ENCODE results near the gene AFF2. TPM values are rescaled to one million over a fixed set of nuclear protein-coding genes. Genes with fewer than 3 reads are reported as not detected.

The AFF2 gene
- total and polyA plus RNA-seq, 2 donors (not counting 3 experiments of a cell fraction or from before 2014, with no cell fraction given): 0.03 to 0.07 TPM

- ChIA-PET CTCF (no interaction called here), POLR2A (no interaction called here)
- Histone ChIP-seq H3K27ac (ENCODE audit: insufficient read depth, low read depth, low read length) (no peak overlapping the region), H2AFZ (ENCODE audit: low read depth, low read length) (no peak overlapping the region), H3K4me1 (ENCODE audit: control insufficient read depth, extremely low read depth, insufficient read depth, low read length) (no peaks in the 10 kb centered on the region), H3K79me2 (ENCODE audit: control insufficient read depth, insufficient read depth, low read length) (no peaks in the 10 kb centered on the region), H3K36me3 (ENCODE audit: control insufficient read depth in 2 of 2, extremely low read depth in 1 of 2, insufficient read depth in 2 of 2, low read length in 2 of 2) (no peaks in the 10 kb centered on the region), H3K27me3 (ENCODE audit: control insufficient read depth in 2 of 2, insufficient read depth in 2 of 2, low read length in 2 of 2) (no peaks in the 10 kb centered on the region), H3K9ac (replicated peaks; ENCODE audit: extremely low read depth, insufficient read depth, low read length) (no peak overlapping the region), H3K4me2 (ENCODE audit: insufficient read depth, low read length) (no peak overlapping the region), H4K20me1 (replicated peaks; ENCODE audit: control insufficient read depth, extremely low read depth, insufficient read depth, low read length) (no peaks in the 10 kb centered on the region), H3K4me3 (replicated peaks in 1 of 3; ENCODE audit: insufficient read depth in 1 of 3, low read depth in 1 of 3, low read length in 3 of 3) (no peak overlapping the region), H3K9me1 (replicated peaks; ENCODE audit: control insufficient read depth, extremely low read depth, insufficient read depth, low read length) (no peaks in the 10 kb centered on the region), H3K9me3 (replicated peaks; ENCODE audit: control insufficient read depth, insufficient read depth, low read length) (no peaks in the 10 kb centered on the region)
- DNase-seq (ENCODE audit: low read depth, low spot score) (no peak), FAIRE-seq (no peak)
- intact Hi-C loops (cut with micrococcal nuclease) (no loop called here), dilution Hi-C loops (cut with MboI; ENCODE audit: extremely low pct_ligation_motif_present, low sequenced_read_pairs) (no loop called here)
- no TSS peak for BruUV-seq (replicated peaks)
- TF ChIP-seq EZH2 (IDR thresholded peaks at IDR 0.05; ENCODE audit: borderline replicate concordance, low read depth, low read length, severe bottlenecking) (no peak), GATA2 (IDR thresholded peaks at IDR 0.05; ENCODE audit: insufficient read depth, insufficient read length, low read depth, low read length) (no peak), POLR2A (IDR thresholded peaks at IDR 0.05; ENCODE audit: low read depth, low read length) (no peak), FOS (IDR thresholded peaks at IDR 0.05; ENCODE audit: borderline replicate concordance, insufficient read depth, low read length) (no peak), MYC (IDR thresholded peaks at IDR 0.05; ENCODE audit: low read depth, low read length) (no peak), JUN (IDR thresholded peaks at IDR 0.05; ENCODE audit: borderline replicate concordance, insufficient read depth, insufficient read length, low read depth) (no peak), MAX (IDR thresholded peaks at IDR 0.05; ENCODE audit: insufficient read depth, insufficient read length) (no peak), POLR2AphosphoS5 (IDR thresholded peaks at IDR 0.05; ENCODE audit: insufficient read depth, low read depth, low read length) (no peak), CTCF (IDR thresholded peaks at IDR 0.05; ENCODE audit: extremely low read depth in 1 of 2, insufficient read depth in 1 of 2, low read depth in 1 of 2, low read length in 2 of 2) (no peak)
Observed at GRCh38 chrX:148940411-148940996, 440.1 kb downstream of the AFF2 start.

Measured in endothelial cell of umbilical vein (primary cell).